BE2C (cell line): ENCODE measurements around the gene RBM4.
A peak's percentile ranks its signal among the peaks of the same experiment; 100 is the strongest.
"Not testable (repeated sequence)": the region's sequence is repeated elsewhere in the genome, so short reads cannot be mapped to it uniquely, and the experiment has no call there.

Source experiments
- DNase-seq: peaks from one replicate; pipeline ENCODE4 v3.0.0-alpha.2; 2020
- H3K27me3 ChIP-seq: fragments of 250-450 bp; sonication (Bioruptor Pico); 2 replicates; pipeline ENCODE4 v1.5.1; 2020; ENCODE audit warnings: mild to moderate bottlenecking
- H3K36me3 ChIP-seq: fragments of 250-450 bp; sonication (Bioruptor Pico); 2 replicates; pipeline ENCODE4 v1.5.1; 2020; ENCODE audit warnings: mild to moderate bottlenecking
- H3K4me1 ChIP-seq: fragments of 250-450 bp; sonication (Bioruptor Pico); 2 replicates; pipeline ENCODE4 v1.5.1; 2020
- H3K4me3 ChIP-seq: 2 replicates; pipeline ENCODE4 v1.5.1; 2011; ENCODE audit warnings: low read depth, low read length
- H3K9me3 ChIP-seq: fragments of 250-450 bp; sonication (Bioruptor Pico); 2 replicates; pipeline ENCODE4 v1.5.1; 2020
- CTCF ChIP-seq: IDR thresholded peaks from 2 replicates; pipeline ENCODE4 v1.5.1; 2012; ENCODE audit warnings: mild to moderate bottlenecking, low read depth, low read length

The RBM4 gene

GRCh38 chr11:66631883-66632282 lies 6.6 kb upstream of the RBM4 start:
- Histone ChIP-seq H3K9me3 (no peaks in the 10 kb centered on the region), H3K4me1 (no peaks in the 10 kb centered on the region), H3K27me3 (no peaks in the 10 kb centered on the region), H3K36me3 (peaks cover 72% of the 10 kb centered on the region), H3K4me3 (no peak overlapping the region)
- no peak for TF ChIP-seq CTCF
- no peak for DNase-seq

GRCh38 chr11:66632952-66633351 lies 5.6 kb upstream of the RBM4 start:
- Histone ChIP-seq H3K9me3 (no peaks in the 10 kb centered on the region), H3K27me3 (no peaks in the 10 kb centered on the region), H3K36me3 (peaks cover 61% of the 10 kb centered on the region), H3K4me3 (no peak overlapping the region), H3K4me1 (peaks cover 2% of the 10 kb centered on the region; the same call in 1 of the 2 replicates)
- no peak for TF ChIP-seq CTCF
- DNase-seq: no peak

- H3K36me3 ChIP-seq: peaks cover 52% of the 10 kb centered on the region
- TF ChIP-seq CTCF: no peak
These were observed 2.1 kb upstream of the RBM4 start for GRCh38 chr11:66636411-66636810.

GRCh38 chr11:66637557-66638176 lies 836 bp upstream of the RBM4 start:
- H3K4me1 ChIP-seq: peaks cover 5% of the 10 kb centered on the region; the same call in 1 of the 2 replicates

More at GRCh38 chr11:66636411-66636810, 2.1 kb upstream of the RBM4 start:
- Histone ChIP-seq H3K4me1 (peaks cover 2% of the 10 kb centered on the region; the same call in 1 of the 2 replicates), H3K27me3 (no peaks in the 10 kb centered on the region), H3K9me3 (no peaks in the 10 kb centered on the region), H3K4me3 (no peak overlapping the region)
- no peak for DNase-seq

GRCh38 chr11:66639066-66639813 lies 737 bp downstream of the RBM4 start:
- peaks cover 59% of the 10 kb centered on the region for H3K36me3 ChIP-seq
- DNase-seq: peak; percentile 18
- no peaks in the 10 kb centered on the region for H3K9me3 ChIP-seq
- TF ChIP-seq CTCF: no peak
- peak overlapping the region; percentile 94 for H3K4me3 ChIP-seq
- H3K4me1 ChIP-seq: peaks cover 6% of the 10 kb centered on the region; the same call in 1 of the 2 replicates
- H3K27me3 ChIP-seq: no peaks in the 10 kb centered on the region

More at GRCh38 chr11:66637557-66638176, 836 bp upstream of the RBM4 start:
- DNase-seq: no peak
- peaks cover 54% of the 10 kb centered on the region for H3K36me3 ChIP-seq
- H3K9me3 ChIP-seq: no peaks in the 10 kb centered on the region
- peak; percentile 26; the same call in 1 of the 2 replicates for TF ChIP-seq CTCF
- H3K4me3 ChIP-seq: peak overlapping the region; percentile 52
- H3K27me3 ChIP-seq: no peaks in the 10 kb centered on the region

- not testable (repeated sequence) for DNase-seq, H3K4me1 ChIP-seq
- H3K36me3 ChIP-seq: peaks cover 61% of the 10 kb centered on the region
These were observed 1.4 kb downstream of the RBM4 start for GRCh38 chr11:66639814-66640340.

More at GRCh38 chr11:66639814-66640340, 1.4 kb downstream of the RBM4 start:
- H3K4me3 ChIP-seq: peak overlapping the region; percentile 94
- not testable (repeated sequence) for H3K27me3 ChIP-seq, H3K9me3 ChIP-seq
